Posterior vena cava (tissue), 2 donors: ENCODE results near the gene ACP3. TPM values are rescaled to one million over a fixed set of nuclear protein-coding genes. Genes with fewer than 3 reads are reported as not detected.
"Not testable (repeated sequence)": the region's sequence is repeated elsewhere in the genome, so short reads cannot be mapped to it uniquely, and the experiment has no call there.

ENCODE experiments used
- DNase-seq: peaks from one replicate; pipeline ENCODE4 v3.0.0-alpha.2; 2020; ENCODE audit warnings: low spot score
- intact Hi-C, 2 donors: fragments of 100-400 bp; cut with DNase I; formaldehyde crosslinking; loops; one replicate each; pipeline versions ENCODE4 v1.14.1 to v1.14.2; 2022 to 2023
- total RNA-seq, 2 donors: library from RNA; stranded (reverse); fragmentation: NEBNext Ultra II Directional; extraction: Animal tissue kit (Norgen Biotek cat#: 25700); gene quantifications; one replicate each; pipeline ENCODE4 v1.2.1, GENCODE V29; 2021
- donor health status: DM: yes; HTN: yes; CAD: no.
- donor health status: DM: yes; HTN: yes; CAD: no.

ACP3 gene
- total RNA-seq, 2 donors from 2014 or later: 1.3 to 3.3 TPM

DNA sequence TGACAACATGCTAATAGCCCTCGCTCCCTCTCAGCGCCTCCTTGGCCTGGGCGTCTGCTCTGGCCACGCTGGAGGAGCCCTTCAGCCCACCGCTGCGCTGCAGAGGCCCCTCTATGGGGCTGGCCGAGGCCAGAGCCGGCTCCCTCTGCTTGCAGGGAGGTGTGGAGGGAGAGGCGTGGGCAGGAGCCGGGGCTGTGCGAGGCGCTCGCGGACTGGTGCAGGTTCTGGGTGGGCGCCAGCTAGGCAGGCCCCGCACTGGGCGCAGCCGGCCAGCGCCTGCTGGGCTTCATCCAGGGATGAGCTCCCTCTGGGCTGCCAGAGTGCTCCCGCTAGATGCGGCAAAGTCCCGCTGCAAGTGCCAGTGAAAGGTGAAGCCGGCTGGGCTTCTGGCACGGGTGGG lies 79.0 kb downstream of the ACP3 start:
- DNase-seq: no peak
- intact Hi-C loops: no loop called here

DNA sequence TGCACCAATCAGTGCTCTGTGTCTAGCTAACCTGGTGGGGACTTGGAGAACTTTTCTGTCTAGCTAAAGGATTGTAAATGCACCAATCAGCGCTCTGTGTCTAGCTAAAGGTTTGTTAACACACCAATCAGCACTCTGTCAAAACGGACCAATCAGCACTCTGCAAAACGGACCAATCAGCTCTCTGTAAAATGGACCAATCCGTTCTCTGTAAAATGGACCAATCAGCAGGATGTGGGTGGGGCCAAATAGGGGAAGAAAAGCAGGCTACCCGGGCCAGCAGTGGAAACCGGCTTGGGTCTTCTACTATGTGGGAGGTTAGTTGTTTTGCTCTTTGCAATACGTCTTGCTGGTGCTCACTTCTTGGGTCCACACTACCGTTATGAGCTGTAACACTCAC lies 79.6 kb downstream of the ACP3 start:
- intact Hi-C loops: not testable (repeated sequence)

DNA sequence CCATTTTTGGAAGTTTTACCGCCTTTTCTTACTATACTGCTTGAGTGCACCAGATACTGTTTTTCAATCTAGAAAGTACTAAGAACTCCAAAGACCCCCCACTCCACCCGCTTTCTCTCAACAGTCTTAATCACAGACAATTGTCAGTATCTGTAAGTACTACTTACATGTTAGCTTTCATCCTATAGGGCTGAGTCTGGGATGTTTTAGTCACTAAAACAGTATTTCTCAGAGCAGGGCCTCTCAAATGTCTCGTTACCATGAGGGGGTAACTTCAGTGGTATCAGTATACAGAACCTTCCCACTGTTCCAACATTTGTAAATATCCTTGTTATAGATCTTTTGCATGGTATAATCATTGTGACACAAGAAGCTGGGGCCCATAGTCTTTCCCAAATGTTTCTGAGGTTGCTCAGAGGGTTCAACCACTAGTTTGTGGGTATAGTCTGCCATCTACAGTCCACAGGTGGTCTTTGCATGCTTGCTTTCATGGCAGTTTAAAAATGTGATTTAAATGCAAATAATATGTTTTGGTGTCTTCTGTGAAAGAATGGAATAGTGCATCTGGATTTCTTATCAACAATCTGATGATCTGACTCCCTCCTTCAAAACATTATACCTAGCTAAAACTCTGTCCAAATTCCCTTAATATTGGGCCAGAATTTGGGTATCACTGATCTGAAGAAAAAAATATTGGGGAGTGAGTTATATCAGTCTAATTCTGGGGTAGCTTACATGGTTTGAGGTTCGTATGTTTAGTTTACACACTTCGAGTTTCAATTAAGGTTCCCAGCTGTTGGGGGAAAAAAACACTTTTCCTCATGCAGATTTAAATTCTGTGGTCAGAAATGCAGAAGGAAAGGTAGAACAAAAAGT lies 82.1 kb downstream of the ACP3 start:
- no peak for DNase-seq
- intact Hi-C loops: no loop called here

More for the DNA sequence above, 79.6 kb downstream of the ACP3 start:
- DNase-seq: not testable (repeated sequence)

DNA sequence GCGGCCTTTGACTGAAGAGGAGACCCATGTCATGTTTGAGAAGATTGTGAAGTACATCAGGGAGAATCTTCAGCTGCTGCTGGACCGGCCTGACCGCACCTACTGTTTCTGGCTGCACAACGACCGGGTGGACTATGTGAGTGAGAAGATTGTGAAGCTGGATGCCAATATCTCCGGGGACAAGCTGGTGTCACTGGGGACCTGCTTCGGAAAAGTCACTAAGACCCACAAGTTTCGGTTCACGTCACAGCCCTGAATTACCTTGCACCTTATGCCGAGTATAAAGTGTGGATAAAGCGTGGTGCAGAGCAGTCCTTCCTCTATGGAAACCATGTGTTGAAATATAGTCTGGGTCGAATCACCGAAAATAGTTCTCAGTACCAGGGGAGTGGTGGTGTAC lies 84.0 kb downstream of the ACP3 start:
- intact Hi-C loops: no loop called here
- DNase-seq: no peak

DNA sequence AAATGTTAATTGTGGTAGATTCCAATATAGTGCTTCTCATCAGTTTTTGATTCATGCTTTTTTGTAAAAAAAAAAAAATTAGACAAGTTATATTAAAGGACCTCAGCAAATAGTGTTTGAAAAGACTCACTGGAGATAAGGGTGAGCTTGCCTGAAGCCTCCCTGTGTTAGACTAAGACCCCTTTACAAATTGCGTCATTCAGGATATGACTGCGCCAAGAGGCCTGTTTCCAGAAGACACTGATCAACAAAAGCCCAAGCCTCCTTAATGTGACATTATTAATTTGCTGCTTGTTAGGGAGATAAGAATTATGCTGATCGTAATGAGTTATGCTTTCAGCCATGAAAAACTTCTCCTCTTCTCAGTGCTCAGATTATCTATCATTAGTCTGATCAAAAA lies 87.1 kb downstream of the ACP3 start:
- DNase-seq: no peak
- intact Hi-C loops: no loop called here

DNA sequence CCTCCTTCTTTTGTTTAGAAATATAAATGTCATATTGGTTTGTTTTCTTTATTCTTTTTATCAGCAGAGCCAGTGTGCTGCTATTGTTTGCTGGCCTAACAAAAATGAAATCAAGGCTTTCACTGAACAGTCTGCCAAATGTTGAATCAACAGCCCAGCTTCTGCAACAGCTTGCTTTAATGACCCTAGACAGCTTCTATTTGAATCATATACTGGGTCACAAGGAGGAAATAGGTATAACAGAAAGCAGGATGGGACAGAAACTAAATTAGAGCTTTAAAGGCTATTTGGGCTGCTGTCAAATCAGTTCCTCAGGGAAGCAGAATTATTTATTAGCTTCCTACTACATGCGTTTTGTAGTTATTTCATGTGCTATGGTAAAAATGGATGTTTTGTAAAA lies 88.0 kb downstream of the ACP3 start:
- no peak for DNase-seq
- intact Hi-C loops: no loop called here

DNA sequence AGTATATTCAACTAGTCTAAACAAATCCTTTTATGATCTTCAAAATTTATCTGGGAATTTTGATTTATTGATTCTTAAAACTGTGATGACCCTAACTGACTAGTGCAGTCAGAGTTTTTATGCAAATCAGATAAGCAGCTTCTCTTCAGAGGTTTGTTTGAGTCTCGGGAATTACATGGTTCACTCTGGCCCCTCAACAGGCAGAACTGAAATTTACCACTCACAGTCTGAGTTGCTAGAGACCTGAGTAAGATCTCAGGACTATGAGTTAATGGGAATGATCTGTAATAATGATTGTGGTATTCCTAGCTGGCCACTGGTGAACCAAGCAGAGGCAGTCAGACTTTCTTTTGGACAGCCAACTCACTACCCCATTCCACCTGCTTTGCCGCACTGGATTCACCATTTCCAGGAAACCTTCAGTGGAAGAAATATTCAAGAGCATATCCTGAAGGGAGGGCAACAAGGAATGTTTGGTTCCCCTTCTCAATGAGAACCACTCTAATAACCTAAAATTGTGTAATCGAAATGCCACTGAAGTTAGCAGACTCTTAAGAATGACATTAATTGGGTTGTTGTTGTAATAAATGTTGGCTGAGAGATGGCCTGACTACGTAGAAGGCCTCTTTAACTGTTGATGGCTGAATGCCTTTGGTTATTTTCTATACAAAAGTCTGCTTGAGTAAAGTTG lies 88.5 kb downstream of the ACP3 start:
- intact Hi-C loops: no loop called here
- no peak for DNase-seq

DNA sequence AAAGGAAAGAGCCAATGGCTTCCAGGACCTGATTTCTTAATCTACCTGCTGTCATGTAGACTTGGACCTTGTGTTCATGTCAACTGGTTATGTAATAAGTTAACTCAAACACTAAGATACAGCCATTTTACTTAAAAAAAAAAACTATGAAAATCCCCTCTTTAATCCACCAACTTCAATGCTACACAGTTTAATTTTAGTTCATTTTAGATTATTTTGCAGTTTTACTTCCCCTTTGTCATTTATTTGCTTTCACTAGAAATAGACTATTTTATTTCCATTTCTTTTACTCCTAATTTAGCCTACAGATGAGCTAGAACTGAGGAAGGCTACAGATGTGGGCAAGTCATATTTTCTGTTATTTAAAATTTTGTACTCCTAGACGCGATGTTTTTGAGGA lies 89.4 kb downstream of the ACP3 start:
- DNase-seq: no peak
- intact Hi-C loops: no loop called here

DNA sequence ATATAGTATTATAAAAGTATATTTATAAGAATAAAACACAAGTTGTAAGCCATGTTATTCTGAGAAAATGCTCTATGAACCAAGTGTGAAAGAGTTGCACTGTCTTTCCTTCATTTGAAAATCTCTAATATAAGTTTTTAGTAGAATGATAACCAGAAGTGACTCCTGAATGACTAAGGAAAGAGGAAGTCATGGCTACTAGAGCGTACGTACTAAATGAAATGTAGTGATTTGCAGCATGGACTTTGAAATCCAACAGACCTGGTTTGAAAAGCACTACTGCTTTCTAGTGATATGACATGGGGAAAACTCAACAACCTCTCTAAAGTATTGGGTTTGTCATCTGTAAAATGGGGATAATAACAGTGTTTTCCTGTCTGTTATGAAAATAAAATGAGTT lies 89.8 kb downstream of the ACP3 start:
- DNase-seq: no peak
- intact Hi-C loops: no loop called here

Other genes with a start within 250 kb of the ACP3 start
- 10 to 100 TPM; 53.3 to 58.4 TPM for gene DNAJC13, start 100.1 kb downstream of the ACP3 start, total RNA-seq